SU-DHL-6 (cell line): ENCODE measurements around the gene CFAP69.

Experiments used
- H2AFZ ChIP-seq: fragments of 200-600 bp; sonication (generic); 2 replicates; pipeline ENCODE4 v1.6.1; 2014; ENCODE audit warnings: low read depth, mild to moderate bottlenecking, moderate library complexity, mixed read lengths, antibody characterized with exemption, low read length; ENCODE audit not compliant: severe bottlenecking
- H3F3A ChIP-seq: fragments of 200-600 bp; shearing (Covaris generic); 2 replicates; pipeline ENCODE4 v1.6.0; 2016; ENCODE audit warnings: antibody characterized with exemption, mild to moderate bottlenecking; ENCODE audit not compliant: insufficient read depth
- H3K27ac ChIP-seq: fragments of 200-600 bp; sonication (generic); 2 replicates; pipeline ENCODE4 v1.5.1; 2016; ENCODE audit warnings: low read depth, mild to moderate bottlenecking, low read length, moderate library complexity, mixed read lengths
- H3K27me3 ChIP-seq: fragments of 200-600 bp; sonication (generic), shearing (Covaris generic); 2 replicates; pipeline ENCODE4 v1.6.0; 2014; ENCODE audit warnings: mild to moderate bottlenecking, low read length
- H3K36me3 ChIP-seq: fragments of 200-600 bp; sonication (generic); 2 replicates; pipeline ENCODE4 v1.6.1; 2014; ENCODE audit warnings: mild to moderate bottlenecking, low read length, mixed read lengths
- H3K4me2 ChIP-seq: fragments of 300-600, 200-600 bp; shearing (Covaris generic), sonication (generic); 2 replicates; pipeline ENCODE4 v1.6.0; 2014; ENCODE audit warnings: low read length, low read depth, mild to moderate bottlenecking; ENCODE audit not compliant: poor library complexity, severe bottlenecking
- H3K4me3 ChIP-seq: fragments of 200-600 bp; sonication (generic); 2 replicates; pipeline ENCODE4 v1.5.1; 2014; ENCODE audit warnings: antibody characterized with exemption, low read length, mild to moderate bottlenecking, mixed read lengths; ENCODE audit not compliant: insufficient read depth, poor library complexity, severe bottlenecking
- H3K79me2 ChIP-seq: fragments of 200-600 bp; sonication (generic); 2 replicates; pipeline ENCODE4 v1.6.1; 2014; ENCODE audit warnings: mild to moderate bottlenecking, low read length, moderate library complexity; ENCODE audit not compliant: insufficient read depth
- H3K9ac ChIP-seq: fragments of 200-600 bp; sonication (generic); 2 replicates; pipeline ENCODE4 v1.7.0; 2014; ENCODE audit warnings: mild to moderate bottlenecking, low read length
- H3K9me2 ChIP-seq: fragments of 200-600 bp; sonication (generic); replicated peaks from 2 replicates; pipeline ENCODE4 v1.6.1; 2014; ENCODE audit warnings: low read length; ENCODE audit not compliant: insufficient read depth
- H3K9me3 ChIP-seq: fragments of 200-600 bp; sonication (generic); 2 replicates; pipeline ENCODE4 v1.6.1; 2014; ENCODE audit warnings: low read length, mixed read lengths; ENCODE audit not compliant: insufficient read depth
- H4K20me1 ChIP-seq: fragments of 200-600 bp; sonication (generic); 2 replicates; pipeline ENCODE4 v1.6.1; 2014; ENCODE audit warnings: low read depth, mild to moderate bottlenecking, antibody characterized with exemption, low read length, moderate library complexity, mixed read lengths
- EZH2phosphoT487 ChIP-seq: fragments of 200-600 bp; sonication (generic), shearing (Covaris generic); conservative IDR thresholded peaks from 2 replicates; pipeline ENCODE4 v1.6.1; 2018; ENCODE audit warnings: mild to moderate bottlenecking, antibody characterized with exemption, low read length, moderate library complexity, mixed read lengths
- TF ChIP-seq, protein P1 (sequence below): fragments of 200-600 bp; sonication (generic); IDR thresholded peaks from one replicate; pipeline ENCODE4 v1.5.1; 2017; ENCODE audit warnings: antibody characterized with exemption, mild to moderate bottlenecking, low read length, moderate library complexity; ENCODE audit not compliant: insufficient read depth, poor library complexity, severe bottlenecking

The CFAP69 gene

GRCh38 chr7:90212149-90212495, 32.9 kb upstream of the CFAP69 start:
- Histone ChIP-seq H3K4me3 (no peak overlapping the region), H3K79me2 (no peaks in the 10 kb centered on the region), H3K9me3 (no peaks in the 10 kb centered on the region), H4K20me1 (no peaks in the 10 kb centered on the region), H3K9me2 (no peaks in the 10 kb centered on the region), H3K4me2 (no peak overlapping the region), H3K9ac (no peak overlapping the region), H3K27ac (no peak overlapping the region), H3K36me3 (no peaks in the 10 kb centered on the region), H3K27me3 (no peaks in the 10 kb centered on the region), H2AFZ (no peak overlapping the region), H3F3A (no peaks in the 10 kb centered on the region)
- TF ChIP-seq, protein P1, sequence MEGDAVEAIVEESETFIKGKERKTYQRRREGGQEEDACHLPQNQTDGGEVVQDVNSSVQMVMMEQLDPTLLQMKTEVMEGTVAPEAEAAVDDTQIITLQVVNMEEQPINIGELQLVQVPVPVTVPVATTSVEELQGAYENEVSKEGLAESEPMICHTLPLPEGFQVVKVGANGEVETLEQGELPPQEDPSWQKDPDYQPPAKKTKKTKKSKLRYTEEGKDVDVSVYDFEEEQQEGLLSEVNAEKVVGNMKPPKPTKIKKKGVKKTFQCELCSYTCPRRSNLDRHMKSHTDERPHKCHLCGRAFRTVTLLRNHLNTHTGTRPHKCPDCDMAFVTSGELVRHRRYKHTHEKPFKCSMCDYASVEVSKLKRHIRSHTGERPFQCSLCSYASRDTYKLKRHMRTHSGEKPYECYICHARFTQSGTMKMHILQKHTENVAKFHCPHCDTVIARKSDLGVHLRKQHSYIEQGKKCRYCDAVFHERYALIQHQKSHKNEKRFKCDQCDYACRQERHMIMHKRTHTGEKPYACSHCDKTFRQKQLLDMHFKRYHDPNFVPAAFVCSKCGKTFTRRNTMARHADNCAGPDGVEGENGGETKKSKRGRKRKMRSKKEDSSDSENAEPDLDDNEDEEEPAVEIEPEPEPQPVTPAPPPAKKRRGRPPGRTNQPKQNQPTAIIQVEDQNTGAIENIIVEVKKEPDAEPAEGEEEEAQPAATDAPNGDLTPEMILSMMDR, result no peak
- TF ChIP-seq EZH2phosphoT487, result no peak

DNA sequence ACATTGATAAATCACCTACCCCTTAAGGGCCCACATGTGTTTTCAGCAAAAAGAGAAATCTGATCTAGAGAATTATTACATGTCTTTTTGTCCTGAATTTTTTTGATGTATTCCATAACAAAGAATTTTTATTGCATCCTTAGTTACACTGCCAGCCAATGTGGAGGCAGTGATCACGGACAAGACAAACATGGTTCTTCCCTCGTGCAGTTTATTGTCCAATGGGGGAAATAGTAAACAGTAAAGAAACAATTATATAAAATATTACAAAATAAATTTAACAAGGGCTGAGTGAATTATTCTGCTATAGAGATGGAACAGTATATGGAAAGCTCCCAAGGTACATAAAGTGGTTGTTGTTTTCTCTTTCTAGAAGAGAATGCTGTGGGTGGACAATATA, 31.5 kb upstream of the CFAP69 start:
- H3F3A ChIP-seq, result no peaks in the 10 kb centered on the region
- H2AFZ ChIP-seq, result no peak overlapping the region
- H3K9me2 ChIP-seq, result no peaks in the 10 kb centered on the region
- H3K36me3 ChIP-seq, result no peaks in the 10 kb centered on the region
- no peaks in the 10 kb centered on the region for H4K20me1 ChIP-seq
- TF ChIP-seq, protein P1, result no peak
- H3K4me2 ChIP-seq, result no peak overlapping the region
- H3K9ac ChIP-seq, result no peak overlapping the region
- H3K9me3 ChIP-seq, result no peaks in the 10 kb centered on the region
- H3K4me3 ChIP-seq, result no peak overlapping the region
- no peaks in the 10 kb centered on the region for H3K79me2 ChIP-seq
- H3K27me3 ChIP-seq, result no peaks in the 10 kb centered on the region
- no peak overlapping the region for H3K27ac ChIP-seq

DNA sequence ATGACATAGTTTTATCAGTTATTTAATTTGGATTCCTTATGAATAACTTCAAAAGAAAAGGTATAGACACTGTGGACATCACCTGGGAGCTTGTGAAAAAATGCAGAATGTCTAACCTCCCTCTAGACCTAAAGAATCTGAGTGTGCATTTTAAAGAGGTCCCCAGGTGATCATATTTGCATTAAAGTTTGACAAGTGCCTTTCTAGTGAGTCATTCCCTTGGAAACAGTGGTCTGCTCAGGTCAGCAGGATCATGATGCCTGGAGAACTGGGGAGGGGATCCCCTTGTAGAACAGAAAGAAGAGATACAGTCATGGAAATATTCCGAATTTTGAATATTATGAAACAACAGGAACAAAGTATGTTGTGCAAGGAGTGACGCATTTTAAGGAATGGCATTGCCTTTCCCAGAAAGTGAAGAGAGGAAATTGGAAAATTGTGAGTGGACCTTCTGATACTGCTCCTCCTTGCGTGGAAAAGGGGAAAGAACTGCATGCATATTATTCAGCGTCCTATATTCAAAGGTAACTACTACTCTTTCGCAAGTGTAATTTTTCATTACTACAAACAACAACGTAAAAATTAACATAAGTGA, 28.8 kb upstream of the CFAP69 start:
- H3K27ac ChIP-seq, result no peak overlapping the region
- TF ChIP-seq EZH2phosphoT487, result no peak
- TF ChIP-seq, protein P1, result no peak
- H3K79me2 ChIP-seq, result no peaks in the 10 kb centered on the region
- H3K4me3 ChIP-seq, result no peak overlapping the region
- H3K4me2 ChIP-seq, result no peak overlapping the region
- no peaks in the 10 kb centered on the region for H3F3A ChIP-seq
- no peaks in the 10 kb centered on the region for H3K9me3 ChIP-seq
- H3K27me3 ChIP-seq, result no peaks in the 10 kb centered on the region
- no peaks in the 10 kb centered on the region for H4K20me1 ChIP-seq
- H3K9ac ChIP-seq, result no peak overlapping the region
- no peak overlapping the region for H2AFZ ChIP-seq
- no peaks in the 10 kb centered on the region for H3K9me2 ChIP-seq
- H3K36me3 ChIP-seq, result no peaks in the 10 kb centered on the region
